ENCODE results near the gene CRHR2.
"Not testable (repeated sequence)": the region's sequence is repeated elsewhere in the genome, so short reads cannot be mapped to it uniquely, and the experiment has no call there.

CRHR2 gene

DNA sequence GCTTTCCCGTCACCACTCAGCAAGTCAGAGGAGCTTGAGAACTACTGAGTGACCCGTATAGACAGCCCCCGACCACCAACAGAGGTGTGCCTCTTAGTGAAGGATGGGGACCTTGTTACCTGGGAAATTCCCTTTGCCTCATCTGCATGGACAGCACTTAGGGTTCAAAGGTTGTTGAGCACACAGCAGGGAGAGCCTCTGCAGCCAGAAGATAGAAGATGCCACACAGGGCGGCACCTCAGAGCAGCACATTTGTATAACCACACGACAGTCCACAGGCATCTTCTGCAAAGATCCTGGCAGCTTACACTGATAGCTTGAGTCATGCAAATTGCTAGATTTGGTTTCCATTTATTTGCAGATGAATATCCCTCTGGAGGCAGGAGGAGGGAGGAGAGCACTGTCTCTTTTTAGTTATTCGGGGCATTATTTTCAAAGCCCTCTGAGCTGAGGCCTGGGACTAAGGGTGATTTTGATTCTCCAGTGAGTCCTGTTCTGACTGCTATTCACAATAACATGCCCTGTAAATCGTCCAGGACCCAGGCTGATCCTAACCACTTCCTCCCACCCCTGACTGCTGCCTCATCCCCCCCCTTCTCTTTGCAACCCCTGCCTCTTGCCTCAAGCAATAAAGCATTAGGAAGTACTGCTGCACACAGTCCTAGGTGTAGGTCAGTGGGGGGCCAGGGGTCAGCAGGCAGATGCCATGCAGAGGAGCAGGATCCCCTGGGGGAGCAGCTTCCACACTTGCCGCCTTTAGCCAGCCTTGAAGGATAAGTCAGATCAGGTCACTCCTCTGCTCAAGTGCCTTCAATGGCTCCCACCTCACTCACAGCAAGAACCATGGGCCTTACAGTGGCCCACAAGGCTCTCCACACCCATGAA, 45.0 kb upstream of the CRHR2 start:
- TF ChIP-seq, protein P1, sequence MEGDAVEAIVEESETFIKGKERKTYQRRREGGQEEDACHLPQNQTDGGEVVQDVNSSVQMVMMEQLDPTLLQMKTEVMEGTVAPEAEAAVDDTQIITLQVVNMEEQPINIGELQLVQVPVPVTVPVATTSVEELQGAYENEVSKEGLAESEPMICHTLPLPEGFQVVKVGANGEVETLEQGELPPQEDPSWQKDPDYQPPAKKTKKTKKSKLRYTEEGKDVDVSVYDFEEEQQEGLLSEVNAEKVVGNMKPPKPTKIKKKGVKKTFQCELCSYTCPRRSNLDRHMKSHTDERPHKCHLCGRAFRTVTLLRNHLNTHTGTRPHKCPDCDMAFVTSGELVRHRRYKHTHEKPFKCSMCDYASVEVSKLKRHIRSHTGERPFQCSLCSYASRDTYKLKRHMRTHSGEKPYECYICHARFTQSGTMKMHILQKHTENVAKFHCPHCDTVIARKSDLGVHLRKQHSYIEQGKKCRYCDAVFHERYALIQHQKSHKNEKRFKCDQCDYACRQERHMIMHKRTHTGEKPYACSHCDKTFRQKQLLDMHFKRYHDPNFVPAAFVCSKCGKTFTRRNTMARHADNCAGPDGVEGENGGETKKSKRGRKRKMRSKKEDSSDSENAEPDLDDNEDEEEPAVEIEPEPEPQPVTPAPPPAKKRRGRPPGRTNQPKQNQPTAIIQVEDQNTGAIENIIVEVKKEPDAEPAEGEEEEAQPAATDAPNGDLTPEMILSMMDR (IDR thresholded peaks at IDR 0.05; ENCODE audit: insufficient read depth, missing control alignments): no peak
- DNase-seq (ENCODE audit: insufficient read length, low spot score) (no peak), FAIRE-seq (no peak)

DNA sequence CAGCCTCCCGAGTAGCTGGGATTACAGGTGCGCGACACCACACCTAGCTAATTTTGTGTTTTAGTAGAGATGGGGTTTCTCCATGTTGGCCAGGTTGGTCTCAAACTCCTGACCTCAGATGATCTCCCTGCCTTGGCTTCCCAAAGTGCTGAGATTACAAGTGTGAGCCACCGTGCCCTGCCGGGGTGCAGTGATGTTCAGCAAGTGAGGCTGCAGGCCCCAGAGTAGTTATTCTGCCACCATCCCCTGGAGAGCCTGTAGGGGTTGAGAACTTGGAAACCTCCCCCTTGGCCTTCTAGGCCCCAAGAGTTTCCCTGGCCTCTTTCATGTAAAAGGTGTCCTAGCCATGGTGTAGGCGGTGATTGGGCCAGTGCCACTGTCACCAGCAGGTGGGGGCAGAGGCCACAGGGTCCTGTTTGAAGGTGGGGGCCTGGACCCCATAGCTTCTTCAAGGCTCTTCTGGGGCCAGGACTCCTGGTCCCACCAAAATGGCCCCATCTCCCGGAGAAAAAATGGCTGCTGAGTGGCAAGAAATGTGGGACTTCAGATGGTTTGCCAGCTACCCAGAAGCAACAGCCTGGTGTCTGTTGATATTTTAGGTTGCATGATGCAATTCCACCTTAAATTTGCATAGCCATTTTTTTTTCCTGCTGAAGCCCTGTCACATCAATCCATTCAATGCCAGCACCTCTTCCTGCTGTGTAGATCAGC, 44.2 kb upstream of the CRHR2 start:
- FAIRE-seq: no peak
- no peak for DNase-seq (ENCODE audit: insufficient read length, low spot score)
- TF ChIP-seq, protein P1 (IDR thresholded peaks at IDR 0.05; ENCODE audit: insufficient read depth, missing control alignments): no peak

DNA sequence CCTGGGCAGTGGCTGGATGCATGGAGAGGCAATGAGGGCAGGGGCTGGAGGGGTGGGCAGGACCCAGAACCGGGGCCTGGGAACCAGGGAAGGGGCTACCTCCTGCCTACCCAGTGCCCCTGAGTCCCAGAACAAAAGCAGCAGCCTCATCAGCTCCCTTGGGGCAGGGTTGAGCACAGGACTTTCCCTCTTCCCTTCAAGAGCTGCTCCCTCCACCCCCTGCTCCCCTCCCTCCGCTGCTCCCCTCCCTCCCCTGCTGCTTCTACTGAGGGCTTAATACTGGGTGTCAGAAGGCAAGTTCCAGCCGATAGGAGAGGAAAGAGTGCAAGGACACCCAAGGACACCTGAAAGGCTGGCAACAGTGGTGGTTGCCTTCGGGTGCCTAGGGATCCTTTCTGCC, 41.5 kb upstream of the CRHR2 start:
- no peak for DNase-seq (ENCODE audit: insufficient read length, low spot score)
- TF ChIP-seq, protein P1 (IDR thresholded peaks at IDR 0.05; ENCODE audit: insufficient read depth, missing control alignments): no peak
- FAIRE-seq: no peak

DNA sequence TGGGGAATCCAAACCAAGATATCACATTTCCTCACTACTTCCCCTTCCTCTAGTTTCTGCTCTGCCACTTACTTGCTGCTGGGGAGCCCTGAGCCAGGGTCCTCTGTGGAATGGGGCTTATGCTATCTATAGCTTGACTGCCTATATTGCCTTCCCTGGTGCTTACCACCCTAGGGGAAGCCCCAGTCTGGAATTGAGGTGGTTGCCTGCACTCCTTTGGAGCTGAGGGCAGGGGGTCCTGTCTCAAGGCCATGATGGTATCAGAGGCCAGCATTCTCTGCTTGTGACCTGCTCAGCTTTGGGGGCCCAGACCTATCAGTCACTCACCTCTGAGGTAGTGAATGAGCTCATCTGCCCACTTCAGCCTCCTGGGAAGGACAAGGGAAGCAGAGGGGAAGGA, 40.4 kb upstream of the CRHR2 start:
- DNase-seq (ENCODE audit: insufficient read length, low spot score) (no peak), FAIRE-seq (no peak)
- TF ChIP-seq, protein P1 (IDR thresholded peaks at IDR 0.05; ENCODE audit: insufficient read depth, missing control alignments): no peak

DNA sequence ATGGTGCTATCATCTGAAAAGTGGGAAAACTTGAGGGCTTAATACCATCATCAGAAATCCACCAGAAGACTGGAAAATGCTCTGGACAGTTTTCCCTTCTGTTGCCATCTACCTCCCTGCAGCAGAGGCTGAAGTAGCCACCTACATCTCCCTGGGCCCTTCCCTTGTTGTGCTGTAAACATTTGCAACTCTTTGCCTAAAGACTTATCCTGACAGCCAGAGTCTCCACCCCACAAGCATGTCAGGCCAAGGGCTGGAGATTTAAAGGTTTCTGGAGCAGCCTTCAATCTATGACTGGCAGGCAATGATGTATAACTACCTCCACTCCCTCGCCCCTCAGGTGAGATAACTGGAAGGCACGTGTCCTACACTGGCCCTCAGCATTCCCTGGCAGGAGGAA, 39.9 kb upstream of the CRHR2 start:
- TF ChIP-seq, protein P1 (IDR thresholded peaks at IDR 0.05; ENCODE audit: insufficient read depth, missing control alignments): no peak
- no peak for FAIRE-seq
- no peak for DNase-seq (ENCODE audit: insufficient read length, low spot score)

DNA sequence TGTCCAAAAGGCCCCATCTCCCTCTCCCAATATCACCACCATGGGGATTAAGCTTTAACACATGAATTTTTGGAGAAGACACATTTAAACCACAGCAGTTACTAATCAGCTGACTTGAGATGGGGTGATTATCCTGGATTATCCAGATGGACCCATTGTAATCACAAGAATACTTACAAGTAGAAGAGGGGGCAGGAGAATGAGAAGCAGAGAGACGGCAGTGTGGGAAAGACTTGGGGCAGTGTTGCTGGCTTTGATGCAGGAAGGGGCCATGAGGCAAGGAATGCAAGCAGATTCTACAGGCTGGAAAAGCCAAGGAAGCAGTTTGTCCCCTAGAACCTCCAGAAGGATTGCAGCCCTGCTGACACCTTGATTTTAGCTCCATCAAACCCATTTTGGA, 39.0 kb upstream of the CRHR2 start:
- TF ChIP-seq, protein P1 (IDR thresholded peaks at IDR 0.05; ENCODE audit: insufficient read depth, missing control alignments): no peak
- FAIRE-seq (peak; percentile 70), DNase-seq (ENCODE audit: insufficient read length, low spot score) (peak; percentile 66)

DNA sequence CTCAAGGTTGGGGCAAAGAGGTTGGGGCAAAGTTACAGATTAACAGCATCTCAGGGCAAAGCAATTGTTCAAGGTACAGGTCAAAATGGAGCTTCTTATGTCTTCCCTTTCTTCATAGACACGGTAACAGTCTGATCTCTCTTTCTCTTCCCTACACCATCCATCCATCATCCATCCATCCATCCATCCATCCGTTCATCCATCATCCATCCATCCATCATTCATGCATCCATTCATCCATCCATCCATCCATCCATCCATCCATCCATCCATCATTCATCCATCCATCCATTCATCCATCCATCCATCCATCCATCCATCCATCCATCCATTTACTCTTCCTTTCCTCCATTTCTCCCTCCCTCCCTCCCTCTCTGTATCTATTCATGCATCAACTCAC, 37.2 kb upstream of the CRHR2 start:
- DNase-seq (ENCODE audit: insufficient read length, low spot score); FAIRE-seq: not testable (repeated sequence)

All from D721Med (cell line).